Daoy (cell line): ENCODE results near the gene TMC4. TPM values are rescaled to one million over a fixed set of nuclear protein-coding genes. Genes with fewer than 3 reads are reported as not detected.
A peak's percentile ranks its signal among the peaks of the same experiment; 100 is the strongest.

Experiments
- DNase-seq: peaks from one replicate; pipeline ENCODE4 v3.0.0-alpha.2; 2015; ENCODE audit warnings: low read depth
- total RNA-seq: library from RNA; depleted of rRNA; stranded (reverse); fragments of >200 nt; shearing (Covaris generic); gene quantifications from 2 replicates; pipeline ENCODE4 v1.2.3, GENCODE V29; 2014; rRNA removed

TMC4 gene
- total RNA-seq, 1 experiment from 2014 or later, result 0.06 TPM

DNA sequence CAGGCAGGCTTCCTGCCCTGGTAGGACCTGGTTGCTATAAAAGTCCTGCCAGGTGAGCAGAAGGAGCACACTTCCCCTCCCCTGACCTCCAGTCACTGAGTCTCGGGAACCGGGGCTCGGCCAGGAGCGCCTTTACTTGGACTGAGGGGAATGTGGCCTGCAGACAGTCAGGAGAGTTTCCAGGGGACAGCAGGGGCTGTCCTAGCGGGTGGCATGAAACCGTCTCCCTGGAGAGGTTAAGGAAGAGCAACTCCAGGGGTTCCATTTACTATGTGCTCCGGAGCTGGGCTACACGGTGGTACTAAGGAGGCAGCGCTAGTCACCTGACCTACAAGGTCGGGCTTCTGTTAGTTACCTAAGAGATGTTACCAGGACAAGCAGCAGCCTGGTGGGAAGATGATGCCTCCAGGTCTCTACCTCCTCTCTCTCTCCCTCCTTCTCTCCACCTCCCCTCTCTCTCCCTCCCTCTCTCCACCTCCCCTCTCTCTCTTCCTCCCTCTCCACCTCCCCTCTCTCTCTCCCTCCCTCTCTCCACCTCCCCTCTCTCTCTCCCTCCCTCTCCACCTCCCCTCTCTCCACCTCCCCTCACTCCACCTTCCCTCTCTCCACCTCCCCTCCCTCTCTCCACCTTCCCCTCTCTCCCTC, 39.5 kb downstream of the TMC4 start:
- DNase-seq, result peak; percentile 72

- DNase-seq, result no peak
These were observed 43.4 kb downstream of the TMC4 start for GRCh38 chr19:54129617-54129996.

- DNase-seq, result no peak
These were observed 44.0 kb downstream of the TMC4 start for GRCh38 chr19:54128796-54129616.

GRCh38 chr19:54128441-54128725, 44.6 kb downstream of the TMC4 start:
- no peak for DNase-seq

- no peak for DNase-seq
These were observed 45.1 kb downstream of the TMC4 start for GRCh38 chr19:54127688-54128440.

DNA sequence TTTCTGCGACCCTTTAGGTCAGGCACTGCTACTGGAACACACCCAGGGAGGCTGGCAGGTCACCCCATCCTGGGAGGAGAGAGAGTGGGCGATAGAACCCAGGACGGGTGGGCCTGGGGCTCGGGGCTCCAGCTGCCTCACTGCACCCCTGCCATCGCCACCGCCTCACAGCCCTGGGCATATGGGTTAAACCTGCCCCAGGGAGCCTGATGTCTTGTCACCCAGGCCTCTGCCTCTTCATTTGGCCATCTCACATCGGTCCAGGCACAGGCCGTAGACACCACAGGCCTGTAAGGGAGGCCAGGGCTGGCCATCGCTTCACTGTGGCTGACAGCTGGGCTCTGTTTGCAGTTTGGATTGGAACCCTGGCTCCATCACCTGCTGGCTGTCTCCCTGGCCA, 47.2 kb downstream of the TMC4 start:
- no peak for DNase-seq

DNA sequence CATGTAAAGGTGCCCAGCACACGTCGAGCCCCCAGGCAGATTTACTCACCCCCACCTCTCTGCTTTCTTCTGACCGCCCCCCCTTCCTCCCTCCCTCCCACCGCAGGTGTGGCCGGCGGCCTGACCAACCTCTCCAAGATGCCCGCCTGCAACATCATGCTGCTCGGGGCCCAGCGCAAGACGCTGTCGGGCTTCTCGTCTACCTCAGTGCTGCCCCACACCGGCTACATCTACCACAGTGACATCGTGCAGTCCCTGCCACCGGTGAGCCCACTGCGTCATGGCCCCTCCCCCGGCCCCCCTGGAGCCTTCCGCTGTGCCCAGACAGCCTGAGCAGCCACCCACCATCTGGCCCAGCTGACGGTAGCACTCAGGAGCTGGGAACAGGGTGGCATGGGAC, 48.6 kb downstream of the TMC4 start:
- DNase-seq, result no peak

- no peak for DNase-seq
These were observed 49.3 kb downstream of the TMC4 start for GRCh38 chr19:54123682-54124081.

GRCh38 chr19:54121259-54121658, 51.7 kb downstream of the TMC4 start:
- no peak for DNase-seq

- DNase-seq, result peak; percentile 98
These were observed 57.6 kb downstream of the TMC4 start, which contains the start of the genes PRPF31 and TFPT for GRCh38 chr19:54115109-54116063. TSS of gene PRPF31 (plus strand) at chr19:54115754. CDS start at chr19:54118279, 2,525 bp downstream. TSS of gene TFPT (minus strand) at chr19:54115657. CDS start at chr19:54115269, 388 bp downstream.

GRCh38 chr19:54114340-54115108, 58.4 kb downstream of the TMC4 start:
- DNase-seq, result peak; percentile 78

Other genes with a start within 250 kb of the TMC4 start
- 0.48 and 2.9 TPM in 2 replicates for gene CACNG8, start 210.2 kb downstream of the TMC4 start, total RNA-seq
- gene CACNG6, start 181.5 kb downstream of the TMC4 start, total RNA-seq, result 1.0 and 9.3 TPM in 2 replicates
- gene VSTM1, start 109.3 kb downstream of the TMC4 start, total RNA-seq, result not detected in 2 replicates
- gene TARM1, start 91.8 kb downstream of the TMC4 start, total RNA-seq, result not detected in 2 replicates
- 0.27 and 0.74 TPM in 2 replicates for gene OSCAR, start 72.4 kb downstream of the TMC4 start, total RNA-seq
- 17.4 and 34.1 TPM in 2 replicates for gene NDUFA3, start 70.3 kb downstream of the TMC4 start, total RNA-seq
- 60.2 and 101 TPM in 2 replicates for gene TFPT, start 57.5 kb downstream of the TMC4 start, total RNA-seq
- gene PRPF31, start 57.4 kb downstream of the TMC4 start, total RNA-seq, result 78.8 and 92.3 TPM in 2 replicates
- gene CNOT3, start 35.4 kb downstream of the TMC4 start, total RNA-seq, result 10.9 and 14.0 TPM in 2 replicates
- gene LENG1, start 13.4 kb downstream of the TMC4 start, total RNA-seq, result 15.6 and 21.3 TPM in 2 replicates
- gene MBOAT7, start 16.4 kb upstream of the TMC4 start, total RNA-seq, result 74.9 and 89.3 TPM in 2 replicates
- 88.1 and 141 TPM in 2 replicates for gene TSEN34, start 18.1 kb upstream of the TMC4 start, total RNA-seq
- gene RPS9, start 27.7 kb upstream of the TMC4 start, total RNA-seq, result 2,362 and 2,452 TPM in 2 replicates
- not detected in 2 replicates for gene LILRB3, start 49.8 kb upstream of the TMC4 start, total RNA-seq
- not detected in 2 replicates for gene LILRA6, start 69.6 kb upstream of the TMC4 start, total RNA-seq
- not detected in 2 replicates for gene LILRB5, start 84.1 kb upstream of the TMC4 start, total RNA-seq
- not detected in 2 replicates for gene LILRB2, start 108.0 kb upstream of the TMC4 start, total RNA-seq
- gene LILRA5, start 140.0 kb upstream of the TMC4 start, total RNA-seq, result not detected in 2 replicates
- gene LILRA4, start 166.0 kb upstream of the TMC4 start, total RNA-seq, result not detected in 2 replicates
- gene LAIR1, start 191.8 kb upstream of the TMC4 start, total RNA-seq, result not detected in 2 replicates
- gene TTYH1, start 242.3 kb upstream of the TMC4 start, total RNA-seq, result 1.3 TPM in 1 of 2 replicates, not detected in the other